NK-92 treated with Interleukin-12 subunit alpha and Interleukin-12 subunit beta, amount 100 ng/mL, for 24 hours (cell line): ENCODE data around the gene CFAP52.
"Not testable (repeated sequence)": the region's sequence is repeated elsewhere in the genome, so short reads cannot be mapped to it uniquely, and the experiment has no call there.

ENCODE experiments used
- DNase-seq: peaks from one replicate; lab custom pipeline; 2025; lab: John Stamatoyannopoulos, UW

CFAP52 gene

DNA sequence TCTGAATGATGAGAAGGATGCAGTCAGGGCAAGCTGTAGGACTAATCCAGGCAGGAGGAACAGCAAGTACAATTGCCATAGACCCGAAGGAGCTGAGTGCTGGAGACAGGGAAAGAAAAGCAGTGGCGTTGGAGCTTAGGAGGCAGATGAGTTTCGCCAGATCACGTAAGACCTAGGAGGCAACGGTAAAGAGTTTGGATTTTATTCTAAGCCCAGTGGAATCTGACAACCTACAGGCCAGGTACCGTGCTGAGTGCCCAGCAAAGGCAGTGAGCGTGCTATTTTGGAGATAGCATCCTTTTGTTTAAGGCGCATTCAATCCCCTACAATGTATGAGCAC, 70.1 kb downstream of the CFAP52 start:
- no peak for DNase-seq

GRCh38 chr17:9647014-9647413, 70.6 kb downstream of the CFAP52 start:
- no peak for DNase-seq

GRCh38 chr17:9648521-9649110, 72.2 kb downstream of the CFAP52 start:
- DNase-seq = no peak

GRCh38 chr17:9658593-9659211, 82.3 kb downstream of the CFAP52 start:
- no peak for DNase-seq

GRCh38 chr17:9661027-9661426, 84.6 kb downstream of the CFAP52 start:
- no peak for DNase-seq

- not testable (repeated sequence) for DNase-seq
Observed at GRCh38 chr17:9663511-9663910, 87.1 kb downstream of the CFAP52 start.

GRCh38 chr17:9666461-9667050, 90.1 kb downstream of the CFAP52 start:
- no peak for DNase-seq

GRCh38 chr17:9668517-9668916, 92.1 kb downstream of the CFAP52 start:
- no peak for DNase-seq

GRCh38 chr17:9669551-9670008, 93.1 kb downstream of the CFAP52 start:
- no peak for DNase-seq

DNA sequence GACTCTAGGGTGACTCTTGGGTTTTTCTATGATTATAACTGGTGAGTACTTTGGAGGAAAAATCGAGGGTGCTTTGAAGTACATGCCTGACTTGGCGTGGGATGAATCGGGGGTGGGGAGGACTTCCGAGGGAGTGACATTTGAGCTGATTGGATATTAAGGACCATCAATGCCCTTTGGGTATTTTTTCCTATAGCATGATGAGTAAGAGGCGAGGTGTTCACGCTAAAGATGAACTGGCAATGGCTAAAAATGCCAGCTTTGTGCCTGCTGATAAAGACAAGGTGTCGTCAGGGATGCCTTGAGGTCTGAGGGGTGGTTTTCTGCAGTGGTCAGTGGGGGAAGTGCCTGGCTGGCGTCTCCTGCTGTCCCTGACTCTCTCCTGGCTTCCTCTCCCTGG, 94.2 kb downstream of the CFAP52 start:
- DNase-seq = no peak

- DNase-seq = no peak
Observed at GRCh38 chr17:9671559-9671958, 95.1 kb downstream of the CFAP52 start.

DNA sequence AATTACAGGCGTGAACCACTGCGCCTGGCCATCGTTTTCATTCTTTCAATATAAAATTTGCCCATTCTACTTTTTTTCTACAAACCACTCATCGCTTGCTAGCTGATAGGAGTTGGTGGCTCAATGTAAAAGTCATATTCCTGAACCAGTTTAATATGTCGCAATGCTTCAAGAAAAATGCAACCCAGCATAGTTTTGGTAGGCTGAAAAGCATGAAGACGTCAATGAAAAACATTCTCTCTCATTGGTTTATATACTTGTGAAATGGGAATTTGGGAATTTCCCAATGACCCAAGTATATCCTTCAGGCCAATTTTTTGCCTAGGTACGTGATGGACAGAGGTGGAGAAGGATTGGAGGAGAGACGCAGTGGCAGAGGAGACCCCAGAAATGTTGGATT, 95.8 kb downstream of the CFAP52 start:
- DNase-seq = no peak

GRCh38 chr17:9672691-9673090, 96.2 kb downstream of the CFAP52 start:
- DNase-seq = no peak

DNA sequence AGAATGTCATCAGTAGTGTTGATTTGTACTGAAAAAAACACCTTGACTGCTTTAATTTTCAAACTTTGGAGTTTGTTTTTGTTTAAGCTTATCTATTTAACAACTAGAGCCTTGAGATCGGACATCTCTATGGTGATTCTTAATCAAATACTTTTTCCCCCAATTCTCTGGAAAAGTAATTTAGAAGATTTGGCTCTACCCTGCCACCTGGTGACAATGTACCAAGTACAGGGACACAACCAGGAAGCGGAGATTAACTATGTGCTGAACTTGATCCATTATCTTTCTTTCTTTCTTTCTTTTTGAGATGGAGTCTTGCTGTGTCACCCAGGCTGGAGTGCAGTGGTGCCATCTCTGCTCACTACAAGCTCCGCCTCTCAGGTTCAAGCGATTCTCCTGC, 99.6 kb downstream of the CFAP52 start:
- no peak for DNase-seq

DNA sequence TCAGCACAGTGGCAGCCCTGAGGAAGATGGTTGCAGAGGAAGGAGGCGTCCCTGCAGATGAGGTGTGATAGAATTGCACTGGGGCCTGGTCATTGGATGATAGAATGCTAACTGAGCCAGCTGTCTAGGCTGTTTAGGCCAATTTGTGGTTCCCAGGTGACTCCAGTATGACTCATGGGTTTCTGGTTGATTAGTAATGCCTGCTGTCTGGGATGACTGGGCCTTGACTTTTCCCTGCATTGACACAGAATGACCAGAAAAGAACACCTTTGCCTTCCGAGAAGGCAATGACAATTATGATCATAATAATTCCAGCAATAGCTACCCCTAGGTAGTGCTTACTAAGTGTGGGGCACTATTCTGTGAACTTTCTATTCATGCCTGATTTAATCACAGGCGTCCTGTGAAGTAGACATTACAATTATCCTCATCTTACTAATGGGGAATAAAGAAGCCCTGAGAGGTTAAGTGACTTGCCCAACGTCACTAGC, 100.4 kb downstream of the CFAP52 start:
- DNase-seq = no peak

GRCh38 chr17:9677411-9677810, 101.0 kb downstream of the CFAP52 start:
- no peak for DNase-seq

- no peak for DNase-seq
Observed at GRCh38 chr17:9677896-9678295, 101.5 kb downstream of the CFAP52 start.

- DNase-seq = no peak
Observed at GRCh38 chr17:9684955-9685621, 108.6 kb downstream of the CFAP52 start.
